ENCODE data around the gene AKR1C2.
"Not testable (repeated sequence)": the region's sequence is repeated elsewhere in the genome, so short reads cannot be mapped to it uniquely, and the experiment has no call there.

AKR1C2 gene

GRCh38 chr10:5002013-5002727, 1.5 kb downstream of the AKR1C2 start:
- TF ChIP-seq CTCF (IDR thresholded peaks at IDR 0.05): no peak

GRCh38 chr10:4998671-4999070, 5.0 kb downstream of the AKR1C2 start:
- Histone ChIP-seq H3K36me3 (no peaks in the 10 kb centered on the region), H3K4me3 (ENCODE audit: low read depth in 1 of 2, low read length in 1 of 2) (no peak overlapping the region), H3K9me3 (no peaks in the 10 kb centered on the region), H3K27me3 (no peaks in the 10 kb centered on the region), H3K4me1 (ENCODE audit: control insufficient read depth in 1 of 2, insufficient read depth in 1 of 2, low read depth in 1 of 2, low read length in 1 of 2) (no peaks in the 10 kb centered on the region), H3K27ac (no peak overlapping the region)
- no peak for TF ChIP-seq CTCF (IDR thresholded peaks at IDR 0.05)

More at GRCh38 chr10:5002013-5002727, 1.5 kb downstream of the AKR1C2 start:
- no peaks in the 10 kb centered on the region for H3K9me3 ChIP-seq
- no peaks in the 10 kb centered on the region for H3K36me3 ChIP-seq
- no peak overlapping the region for H3K27ac ChIP-seq
- H3K4me1 ChIP-seq (ENCODE audit: control insufficient read depth in 1 of 2, insufficient read depth in 1 of 2, low read depth in 1 of 2, low read length in 1 of 2): no peaks in the 10 kb centered on the region
- H3K27me3 ChIP-seq: no peaks in the 10 kb centered on the region
- H3K4me3 ChIP-seq (ENCODE audit: low read depth in 1 of 2, low read length in 1 of 2): no peak overlapping the region

GRCh38 chr10:4994260-4994659, 9.4 kb downstream of the AKR1C2 start:
- not testable (repeated sequence) for H3K4me1 ChIP-seq (ENCODE audit: control insufficient read depth in 1 of 2, insufficient read depth in 1 of 2, low read depth in 1 of 2, low read length in 1 of 2); H3K27ac ChIP-seq; H3K36me3 ChIP-seq; H3K27me3 ChIP-seq; H3K4me3 ChIP-seq (ENCODE audit: low read depth in 1 of 2, low read length in 1 of 2); H3K9me3 ChIP-seq

GRCh38 chr10:4992564-4992963, 11.1 kb downstream of the AKR1C2 start:
- H3K36me3 ChIP-seq; H3K4me1 ChIP-seq (ENCODE audit: control insufficient read depth in 1 of 2, insufficient read depth in 1 of 2, low read depth in 1 of 2, low read length in 1 of 2); H3K9me3 ChIP-seq; H3K27ac ChIP-seq; H3K4me3 ChIP-seq (ENCODE audit: low read depth in 1 of 2, low read length in 1 of 2); H3K27me3 ChIP-seq: not testable (repeated sequence)

- H3K27me3 ChIP-seq; H3K9me3 ChIP-seq; H3K27ac ChIP-seq; H3K36me3 ChIP-seq; H3K4me1 ChIP-seq (ENCODE audit: control insufficient read depth in 1 of 2, insufficient read depth in 1 of 2, low read depth in 1 of 2, low read length in 1 of 2); H3K4me3 ChIP-seq (ENCODE audit: low read depth in 1 of 2, low read length in 1 of 2): not testable (repeated sequence)
Measured at GRCh38 chr10:4991463-4991862, 12.2 kb downstream of the AKR1C2 start.

GRCh38 chr10:4990217-4990616, 13.4 kb downstream of the AKR1C2 start:
- TF ChIP-seq CTCF (IDR thresholded peaks at IDR 0.05): no peak
- no peak overlapping the region for H3K27ac ChIP-seq
- no peaks in the 10 kb centered on the region for H3K27me3 ChIP-seq
- H3K9me3 ChIP-seq: no peaks in the 10 kb centered on the region
- H3K36me3 ChIP-seq: no peaks in the 10 kb centered on the region
- H3K4me1 ChIP-seq (ENCODE audit: control insufficient read depth in 1 of 2, insufficient read depth in 1 of 2, low read depth in 1 of 2, low read length in 1 of 2): no peaks in the 10 kb centered on the region
- no peak overlapping the region for H3K4me3 ChIP-seq (ENCODE audit: low read depth in 1 of 2, low read length in 1 of 2)

- not testable (repeated sequence) for H3K27ac ChIP-seq; H3K4me3 ChIP-seq (ENCODE audit: low read depth in 1 of 2, low read length in 1 of 2); H3K9me3 ChIP-seq; H3K4me1 ChIP-seq (ENCODE audit: control insufficient read depth in 1 of 2, insufficient read depth in 1 of 2, low read depth in 1 of 2, low read length in 1 of 2); H3K27me3 ChIP-seq; H3K36me3 ChIP-seq
Measured at GRCh38 chr10:4988000-4988641, 15.5 kb downstream of the AKR1C2 start.

All from neutrophil (primary cell).